Skeletal muscle cell (primary cell): ENCODE results near the gene ZNF414.
"Not testable (repeated sequence)": the region's sequence is repeated elsewhere in the genome, so short reads cannot be mapped to it uniquely, and the experiment has no call there.

ENCODE experiments used
- DNase-seq: peaks from one replicate; pipeline ENCODE4 v3.0.0-alpha.2; 2010; ENCODE audit warnings: low read depth
- H3K4me3 ChIP-seq: 2 replicates; pipeline ENCODE4 v1.5.1; 2011; ENCODE audit warnings: low read depth, mild to moderate bottlenecking, control low read depth, low read length, moderate library complexity

The ZNF414 gene

DNA sequence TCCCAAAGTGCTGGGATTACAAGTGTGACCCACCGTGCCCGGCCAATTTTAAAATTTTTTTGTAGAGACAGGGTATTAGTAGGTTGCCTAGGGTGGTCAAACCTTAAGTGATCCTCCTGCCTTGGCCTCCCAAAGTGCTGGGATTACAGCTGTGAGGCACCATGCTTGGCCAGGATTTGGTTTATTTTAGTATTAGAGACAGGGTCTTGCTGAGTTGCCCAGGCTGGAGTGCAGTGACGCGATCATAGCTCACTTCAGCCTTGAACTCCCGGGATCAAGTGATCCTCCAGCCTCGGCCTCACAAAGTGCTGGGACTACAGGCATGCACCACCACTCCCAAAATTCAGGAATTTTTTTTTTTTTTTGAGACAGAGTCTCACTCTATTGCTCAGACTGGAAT lies 5.4 kb upstream of the ZNF414 start:
- DNase-seq = no peak
- no peak overlapping the region for H3K4me3 ChIP-seq

DNA sequence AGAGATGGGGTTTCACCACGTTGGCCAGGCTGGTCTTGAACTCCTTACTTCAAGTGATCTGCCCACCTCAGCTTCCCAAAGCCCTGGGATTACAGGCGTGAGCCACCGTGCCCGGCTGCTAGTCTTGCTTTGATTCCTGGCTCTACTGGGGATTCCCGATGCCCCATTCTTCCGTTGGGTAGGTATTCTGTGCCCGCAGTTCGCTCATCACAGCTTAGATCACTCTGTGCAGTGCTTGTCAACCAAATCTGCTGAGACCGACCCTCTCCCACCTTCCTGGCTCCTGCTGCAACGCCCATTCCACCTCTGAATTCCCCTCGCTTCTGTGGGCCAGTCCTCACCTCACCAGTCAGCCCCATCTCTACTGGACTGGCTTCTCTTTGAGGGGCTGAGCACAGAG lies 4.6 kb upstream of the ZNF414 start:
- H3K4me3 ChIP-seq = no peak overlapping the region
- DNase-seq = no peak

DNA sequence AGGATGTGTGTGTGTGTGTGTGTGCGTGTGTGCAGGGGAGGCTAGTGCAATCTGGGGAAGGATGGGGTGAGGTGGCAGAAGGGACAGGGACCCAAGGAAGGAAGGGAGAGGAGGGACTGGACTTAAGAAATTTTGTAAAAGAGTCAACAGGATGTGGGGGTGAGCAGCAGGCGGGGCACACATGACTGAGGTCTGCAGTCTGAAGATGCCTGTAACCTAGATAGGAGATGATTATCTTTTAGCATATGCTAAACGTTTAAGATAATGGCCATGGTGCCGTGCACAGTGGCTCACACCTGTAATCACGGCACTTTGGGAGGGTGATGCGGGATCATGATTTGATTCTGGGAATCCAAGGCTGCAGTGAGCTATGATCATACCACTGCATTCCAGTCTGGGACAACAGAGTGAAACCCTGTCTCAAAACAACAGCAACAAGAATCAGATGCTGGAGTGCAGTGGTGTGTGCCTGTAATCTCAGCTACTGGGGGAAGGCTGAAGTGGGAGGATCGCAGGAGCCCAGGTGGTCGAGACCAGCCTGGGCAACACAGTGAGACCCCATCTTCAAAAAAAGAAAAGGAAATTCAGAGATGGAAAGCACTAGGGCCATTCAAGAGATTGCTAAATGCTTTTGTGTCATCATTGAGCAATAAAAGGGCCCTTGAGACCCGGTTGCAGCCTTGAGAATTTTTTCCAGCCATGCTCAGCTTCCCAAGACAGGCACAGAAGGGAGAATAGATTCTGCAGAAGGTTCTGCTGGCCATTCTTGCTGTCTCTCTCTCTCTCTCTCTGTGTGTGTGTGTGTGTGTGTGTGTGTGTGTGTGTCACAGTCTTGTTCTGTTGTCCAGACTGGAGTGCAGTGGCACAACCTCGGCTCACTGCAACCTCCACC lies 3.8 kb upstream of the ZNF414 start:
- no peak overlapping the region for H3K4me3 ChIP-seq
- peak; percentile 58 for DNase-seq

DNA sequence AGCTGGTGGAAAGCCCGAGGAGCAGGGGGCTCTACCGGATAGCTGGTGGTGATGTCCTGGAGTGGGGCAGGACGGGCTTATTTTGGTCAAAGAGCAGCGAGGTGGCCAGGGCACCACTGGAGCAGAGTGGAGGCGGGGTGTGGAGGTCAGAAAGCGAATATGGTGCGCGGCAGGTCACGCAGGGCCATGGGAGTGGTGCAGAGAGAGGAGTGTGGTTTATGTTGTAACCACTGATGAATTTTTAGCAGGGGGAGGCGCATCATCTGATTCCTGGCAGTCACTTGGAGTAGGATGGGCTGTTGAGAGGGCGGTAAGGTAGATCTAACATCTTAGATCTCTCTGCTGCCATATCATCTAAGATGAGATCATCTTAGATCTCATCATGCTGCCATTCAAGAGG lies 1.4 kb upstream of the ZNF414 start:
- no peak for DNase-seq
- H3K4me3 ChIP-seq = no peak overlapping the region

DNA sequence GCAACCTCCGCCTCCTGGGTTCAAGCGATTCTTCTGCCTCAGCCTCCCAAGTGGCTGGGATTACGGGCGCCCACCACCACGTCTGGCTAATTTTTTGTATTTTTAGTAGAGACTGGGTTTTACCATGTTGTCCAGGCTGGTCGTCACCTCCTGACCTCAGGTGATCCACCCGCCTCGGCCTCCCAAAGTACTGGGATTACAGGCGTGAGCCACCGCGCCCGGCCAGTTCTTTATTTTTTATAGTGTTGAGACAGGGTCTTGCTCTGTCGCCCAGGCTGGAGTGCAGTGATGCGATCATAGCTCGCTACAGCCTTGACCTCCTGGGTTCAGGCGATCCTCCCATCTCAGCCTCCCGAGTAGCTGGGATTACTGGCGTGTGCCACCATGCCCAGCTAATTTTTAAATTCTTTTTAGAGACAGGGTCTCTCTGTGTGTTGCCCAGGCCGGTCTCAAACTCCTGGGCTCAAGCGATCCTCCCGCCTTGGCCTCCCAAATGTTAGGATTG lies 590 bp upstream of the ZNF414 start:
- DNase-seq = not testable (repeated sequence)
- H3K4me3 ChIP-seq = peak overlapping the region; percentile 67

- DNase-seq = no peak
- H3K4me3 ChIP-seq = peak overlapping the region; percentile 67
These were observed 806 bp downstream of the ZNF414 start for GRCh38 chr19:8513036-8513686.

GRCh38 chr19:8512115-8512967 lies 1.6 kb downstream of the ZNF414 start:
- H3K4me3 ChIP-seq = no peak overlapping the region
- DNase-seq = no peak

DNA sequence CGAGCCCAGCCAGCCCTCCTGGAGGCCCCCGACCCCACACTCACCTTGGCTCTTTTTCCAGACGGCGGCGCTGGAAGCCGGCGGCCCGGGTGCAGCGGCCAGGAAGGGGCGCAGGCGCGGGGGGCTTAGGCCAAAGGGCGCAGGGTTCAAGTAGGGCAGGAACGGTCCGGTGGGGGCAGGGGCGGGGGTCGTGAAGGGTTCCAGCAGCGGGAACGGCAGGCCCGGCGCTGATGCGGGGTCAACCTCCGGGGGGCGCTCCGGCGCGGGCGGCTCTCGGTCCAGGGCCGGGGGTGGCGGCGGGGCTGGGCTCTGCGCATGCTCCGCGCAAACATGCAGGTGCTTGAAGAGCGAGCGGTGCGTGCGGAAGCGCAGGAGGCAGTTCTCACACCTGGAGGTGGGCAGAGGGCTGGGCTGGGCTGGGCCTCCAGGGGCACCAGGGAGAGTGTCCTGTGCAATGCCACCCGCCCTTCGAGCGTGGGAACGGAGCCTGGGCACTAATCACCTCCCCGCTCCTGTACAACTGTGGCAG lies 2.3 kb downstream of the ZNF414 start:
- no peak overlapping the region for H3K4me3 ChIP-seq
- no peak for DNase-seq

GRCh38 chr19:8510589-8511115 lies 3.3 kb downstream of the ZNF414 start:
- DNase-seq = no peak
- H3K4me3 ChIP-seq = no peak overlapping the region

GRCh38 chr19:8506402-8506957 lies 7.5 kb downstream of the ZNF414 start:
- no peak for DNase-seq
- H3K4me3 ChIP-seq = peak overlapping the region; percentile 55

DNA sequence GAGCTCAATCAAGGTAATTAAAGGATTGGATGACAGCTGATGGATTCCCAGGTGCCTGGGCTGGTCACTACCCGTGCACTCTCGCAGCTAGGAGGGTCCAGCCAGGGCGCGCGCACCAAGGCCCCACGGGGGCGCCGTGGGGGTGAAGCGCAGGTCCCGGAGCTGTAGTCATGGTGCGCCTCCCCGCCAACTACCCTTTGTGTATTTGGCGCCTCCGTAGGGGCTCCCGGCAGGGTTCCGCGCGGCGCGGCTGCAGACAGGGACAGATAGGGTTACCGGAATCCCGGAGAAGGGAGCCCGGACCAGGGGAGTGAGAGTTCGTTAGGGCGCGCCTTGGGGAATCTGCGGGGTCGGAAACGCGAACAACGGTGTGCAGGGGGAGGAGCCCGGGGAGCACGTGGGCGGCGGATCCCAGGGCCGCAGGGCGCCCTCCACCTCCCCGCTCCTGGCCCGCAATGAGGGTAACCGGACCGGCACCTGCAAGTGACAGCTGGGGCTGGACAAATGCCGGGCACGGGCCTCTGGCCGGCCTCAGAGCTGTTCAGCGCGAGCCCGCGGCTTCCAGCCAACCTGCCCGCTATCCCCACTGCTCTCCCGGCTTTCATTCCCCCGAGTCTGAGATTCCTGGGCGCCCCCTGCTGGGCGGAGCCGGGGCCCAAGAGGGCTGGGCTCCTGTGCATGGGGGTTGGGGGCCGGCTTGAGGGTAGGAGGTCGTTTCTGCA lies 8.1 kb downstream of the ZNF414 start:
- peak overlapping the region; percentile 55 for H3K4me3 ChIP-seq
- DNase-seq = no peak

GRCh38 chr19:8504919-8505318 lies 9.0 kb downstream of the ZNF414 start:
- DNase-seq = no peak
- H3K4me3 ChIP-seq = no peak overlapping the region

- DNase-seq = no peak
- no peak overlapping the region for H3K4me3 ChIP-seq
These were observed 9.8 kb downstream of the ZNF414 start for GRCh38 chr19:8504171-8504570.

DNA sequence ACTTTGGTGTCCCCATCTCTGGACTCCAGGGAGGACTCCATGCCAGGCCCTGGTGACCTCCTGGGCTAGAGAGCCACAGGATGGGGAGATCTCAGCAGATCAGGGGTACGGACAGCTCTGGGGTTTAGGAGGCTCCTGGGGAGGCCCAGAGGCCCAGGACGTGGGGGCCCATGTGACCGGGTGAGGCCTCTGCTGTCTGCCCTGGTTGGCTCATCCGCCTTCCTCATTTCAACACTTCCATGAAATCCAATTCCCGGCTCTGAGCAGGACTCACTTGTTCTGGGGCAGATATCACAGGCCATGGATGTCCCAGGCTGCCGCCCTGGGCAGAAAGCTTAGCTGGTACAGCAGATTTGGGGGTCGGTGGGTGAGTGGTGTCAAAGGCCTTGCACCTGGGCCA lies 10.5 kb downstream of the ZNF414 start:
- no peak for DNase-seq
- H3K4me3 ChIP-seq = no peak overlapping the region

- DNase-seq = no peak
- H3K4me3 ChIP-seq = no peak overlapping the region
These were observed 12.0 kb downstream of the ZNF414 start for GRCh38 chr19:8501981-8502380.

DNA sequence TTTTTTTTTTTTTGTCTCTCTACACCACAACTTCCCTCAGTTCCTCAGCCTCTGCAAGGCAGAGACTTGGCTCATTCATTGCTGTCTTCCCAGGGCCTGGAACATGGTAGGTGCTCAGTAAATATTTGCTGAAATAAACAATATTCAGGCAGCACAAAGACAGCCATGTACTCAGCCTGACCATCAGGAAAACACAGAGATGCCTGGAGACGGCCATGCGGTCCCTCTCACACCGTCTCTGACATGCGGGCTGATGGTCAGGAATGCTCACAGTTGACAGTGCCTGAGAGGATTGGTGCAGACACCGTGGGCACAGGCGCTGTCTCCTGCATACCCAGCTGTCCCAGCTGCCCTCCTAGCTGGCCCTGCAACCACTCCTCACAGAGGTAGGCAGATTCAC lies 12.5 kb downstream of the ZNF414 start:
- no peak overlapping the region for H3K4me3 ChIP-seq

GRCh38 chr19:8500158-8500557 lies 13.8 kb downstream of the ZNF414 start:
- H3K4me3 ChIP-seq = no peak overlapping the region
- DNase-seq = no peak

More for the DNA sequence above, 12.5 kb downstream of the ZNF414 start:
- DNase-seq = no peak

- no peak overlapping the region for H3K4me3 ChIP-seq
- DNase-seq = no peak
These were observed 14.7 kb downstream of the ZNF414 start for GRCh38 chr19:8499048-8499833.
